ENCODE measurements around the gene HSD17B2.
A peak's percentile ranks its signal among the peaks of the same experiment; 100 is the strongest.

The HSD17B2 gene

DNA sequence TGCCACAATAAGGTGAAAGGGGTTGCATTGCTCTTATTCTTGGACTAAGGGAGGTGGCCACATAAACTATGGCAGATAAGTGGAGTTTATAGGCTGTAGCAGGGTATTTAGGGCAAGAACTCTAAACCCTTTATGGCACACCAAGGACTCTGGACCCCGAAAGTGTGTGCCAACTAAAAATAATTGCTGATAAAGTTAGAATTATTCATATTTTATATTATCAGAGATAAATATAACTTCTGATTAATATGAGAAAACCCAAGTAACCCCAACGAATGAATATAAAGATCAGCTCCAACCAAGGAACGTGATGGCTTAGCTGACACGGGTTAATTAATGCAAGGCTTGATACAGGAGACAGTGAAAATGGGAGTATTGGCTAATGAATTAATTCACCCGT lies 15.0 kb upstream of the HSD17B2 start:
- no peak for DNase-seq

DNA sequence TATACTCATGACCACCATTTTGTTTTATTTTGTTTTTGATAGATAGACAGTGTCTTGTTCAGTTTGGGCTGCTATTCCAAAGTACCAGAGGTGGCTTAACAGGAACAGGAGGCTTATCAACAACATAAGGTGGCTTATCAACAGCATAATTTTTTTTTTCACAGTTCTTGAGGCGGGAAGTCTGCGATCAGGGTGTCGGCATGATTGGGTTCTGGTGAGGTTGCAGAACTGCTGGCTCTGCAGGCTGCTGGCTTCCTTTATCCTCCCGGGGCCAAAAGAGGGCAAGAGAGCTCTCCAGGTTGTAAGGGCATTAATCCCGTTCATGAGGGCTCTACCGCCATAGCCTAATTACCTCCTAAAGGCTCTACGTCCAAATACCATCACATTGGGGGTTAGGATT lies 11.8 kb upstream of the HSD17B2 start:
- DNase-seq = no peak

DNA sequence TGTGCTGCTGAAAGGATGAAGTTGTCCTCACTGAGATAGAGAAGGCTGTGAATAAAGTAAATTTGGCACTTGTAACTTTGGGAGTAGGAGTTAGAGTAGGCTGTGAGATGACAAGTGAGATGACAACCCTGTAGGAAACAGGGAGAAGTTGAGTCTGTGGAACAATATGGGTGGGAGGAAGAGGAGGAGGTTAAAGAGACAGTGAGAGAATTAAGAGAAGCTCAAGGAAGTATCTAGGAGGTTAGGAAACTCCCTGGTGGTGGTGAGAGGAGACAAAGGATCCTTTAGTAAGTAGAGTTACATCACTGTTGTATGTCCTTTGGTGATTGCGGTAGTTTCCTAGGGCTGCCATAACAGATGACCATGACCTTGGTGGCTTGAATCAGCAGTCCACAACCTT lies 10.7 kb upstream of the HSD17B2 start:
- no peak for DNase-seq

DNA sequence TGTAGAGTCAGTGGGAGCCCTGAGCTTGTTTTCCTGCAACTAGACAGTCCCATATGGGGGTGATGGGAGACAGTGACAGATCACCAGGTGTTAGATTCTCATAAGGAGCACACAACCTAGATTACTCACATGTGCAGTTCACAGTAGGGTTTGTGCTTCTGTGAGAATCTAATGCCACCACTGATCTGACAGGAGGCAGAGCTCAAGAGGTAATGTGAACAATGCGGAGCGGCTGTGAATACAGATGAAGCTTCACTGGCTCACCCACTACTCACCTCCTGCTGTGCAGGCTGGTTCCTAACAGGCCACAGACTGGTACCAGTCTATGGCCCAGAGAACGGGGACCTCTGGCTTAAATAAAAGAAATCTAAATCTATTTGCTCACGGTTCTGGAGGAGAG lies 10.2 kb upstream of the HSD17B2 start:
- no peak for DNase-seq

DNA sequence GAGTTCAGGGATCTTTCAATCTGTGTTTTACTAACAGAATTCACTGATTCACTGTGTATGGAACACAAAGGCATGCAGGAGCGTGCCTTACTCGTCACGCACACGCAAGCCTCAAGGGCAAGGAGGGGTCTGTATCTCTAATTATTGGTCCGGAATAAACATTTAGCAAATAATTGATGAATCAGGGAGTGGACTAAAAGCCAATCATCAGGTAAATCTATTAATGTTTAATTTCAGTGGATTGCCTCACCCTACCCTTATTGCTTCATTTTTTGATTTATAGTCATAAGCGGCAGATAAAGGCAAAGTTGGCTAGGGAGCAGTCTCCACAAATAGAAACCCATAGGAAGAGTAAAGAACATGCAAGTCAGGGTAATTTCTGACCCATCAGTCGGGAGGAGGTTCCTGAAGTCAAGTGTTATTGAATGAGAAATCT lies 7.4 kb upstream of the HSD17B2 start:
- DNase-seq = no peak

DNA sequence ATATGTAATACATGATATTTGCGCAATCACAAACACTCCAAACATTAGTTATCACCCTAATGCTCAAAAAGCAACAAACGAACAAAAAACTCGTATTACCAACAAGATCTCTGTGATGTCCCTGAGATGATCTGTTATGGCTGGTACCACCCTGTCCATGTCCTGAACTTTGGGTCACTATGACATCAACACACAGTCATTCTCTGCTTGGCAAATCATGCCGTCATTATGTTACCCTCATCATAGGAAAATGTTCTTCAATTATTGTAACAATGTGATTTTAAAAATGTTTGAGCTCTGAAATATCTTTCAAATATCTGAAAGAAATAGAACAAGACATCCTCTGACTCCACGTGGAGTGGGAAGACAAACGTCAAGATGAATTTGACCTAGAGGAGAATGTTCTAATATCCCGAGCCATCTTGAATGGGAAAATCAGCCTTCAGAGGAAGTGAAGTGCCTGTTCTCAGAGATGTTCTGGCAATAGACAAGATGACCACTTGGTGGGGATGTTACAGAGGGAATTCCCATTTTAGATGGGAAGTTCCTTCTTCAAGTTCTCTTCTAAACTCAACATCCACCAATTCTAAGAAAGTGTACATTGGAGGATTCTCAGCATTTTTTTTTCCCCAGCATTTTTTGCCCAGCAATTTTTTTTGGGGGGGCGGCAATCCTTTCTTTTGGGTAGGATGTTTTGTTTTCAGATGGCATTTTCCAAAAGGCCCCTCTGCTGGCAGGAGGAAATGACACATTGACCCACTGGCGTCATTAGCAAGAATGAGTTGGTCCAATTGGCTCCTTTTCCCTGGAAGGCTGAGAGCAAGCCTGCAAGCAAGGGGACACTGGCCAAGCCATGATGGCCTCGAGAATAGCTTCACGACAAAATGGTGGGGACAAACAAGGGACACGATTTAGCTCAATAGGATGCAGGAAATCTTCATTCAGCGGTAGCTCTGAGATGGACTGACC lies 3.7 kb upstream of the HSD17B2 start:
- peak; percentile 27 for DNase-seq

DNA sequence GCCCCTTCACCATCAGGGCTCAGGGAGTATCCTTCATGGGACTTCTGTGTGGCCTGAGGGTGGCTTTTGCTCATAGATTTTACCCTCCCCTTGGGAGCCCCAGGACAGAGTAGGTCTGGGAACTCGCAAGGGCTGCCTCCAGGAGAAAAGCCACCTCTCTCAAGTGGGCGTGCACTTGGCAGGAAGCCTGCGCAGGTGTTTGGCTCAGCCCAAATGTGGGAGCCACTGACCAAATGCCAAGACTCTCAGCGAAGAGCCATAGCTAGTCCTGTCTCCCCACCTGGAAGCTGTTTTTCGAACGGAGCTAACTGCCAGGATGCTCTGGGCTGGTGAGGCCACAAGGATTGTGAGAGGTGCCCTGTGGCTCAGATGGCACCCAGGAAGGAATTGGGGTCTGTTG lies 2.0 kb upstream of the HSD17B2 start:
- DNase-seq = no peak

DNA sequence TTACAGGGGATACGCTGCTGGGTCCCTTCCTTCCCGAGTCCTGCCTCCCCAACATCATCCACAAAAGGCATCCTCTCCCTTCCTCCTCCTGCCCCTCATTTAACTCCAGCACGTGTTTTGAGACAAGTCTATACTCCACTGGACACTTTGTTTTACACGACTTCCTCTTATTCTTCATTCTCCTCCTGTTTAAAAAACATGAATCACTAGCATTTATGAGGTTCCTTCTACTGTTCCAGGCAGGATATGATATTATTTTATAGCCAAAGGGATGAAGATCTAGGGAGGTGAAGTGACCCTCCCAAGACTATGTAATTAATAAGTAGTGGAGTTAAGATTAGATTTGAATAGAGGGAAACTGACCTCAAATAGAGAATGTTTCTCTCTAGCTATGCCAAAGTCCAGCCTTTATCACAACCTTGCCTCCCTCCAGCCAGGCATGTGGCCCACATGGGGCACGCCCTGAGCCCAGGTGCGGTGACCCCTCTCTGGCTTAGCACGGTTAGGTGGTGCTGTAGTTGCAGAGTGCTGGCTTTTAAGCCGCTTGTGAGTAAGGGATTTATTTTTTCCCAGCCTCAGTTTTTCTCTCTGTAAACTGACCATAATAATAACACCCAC lies 1.3 kb upstream of the HSD17B2 start:
- DNase-seq = no peak

DNA sequence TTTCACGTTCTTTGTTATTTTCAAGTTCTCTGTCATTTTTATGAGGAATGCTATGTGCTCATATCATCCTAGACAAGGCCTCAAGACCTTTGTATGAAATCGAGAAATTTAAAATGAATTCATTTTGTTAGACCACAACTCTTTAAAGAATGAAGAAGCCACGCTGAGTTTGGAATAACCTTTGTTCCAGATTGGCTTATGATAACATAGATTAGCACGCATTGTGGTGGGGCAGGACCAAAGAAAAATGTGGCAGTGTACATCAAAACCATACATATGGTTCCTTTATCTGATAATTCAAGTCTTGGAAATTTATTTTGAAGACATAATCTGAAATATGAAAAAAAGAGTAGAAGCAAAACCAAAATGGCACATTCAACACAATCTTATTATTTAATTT lies 2.2 kb downstream of the HSD17B2 start:
- DNase-seq = no peak

DNA sequence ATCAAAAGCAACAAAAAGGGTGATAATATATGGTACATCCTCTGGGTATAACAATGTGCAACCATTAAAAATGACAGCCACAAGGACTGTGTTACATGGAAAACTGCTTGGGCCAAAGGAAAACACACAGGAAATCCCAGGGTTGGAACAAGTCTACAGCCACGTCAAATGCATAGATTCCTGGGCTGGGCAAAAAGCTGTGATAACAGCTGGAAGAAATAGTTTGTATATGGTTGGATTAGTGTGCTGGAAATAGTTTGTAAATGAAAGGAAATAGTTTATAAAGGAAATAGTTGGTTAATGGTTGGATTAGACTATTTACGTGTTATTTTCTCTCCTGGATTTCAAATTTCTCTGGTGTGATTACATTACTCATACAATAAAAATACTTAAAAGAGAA lies 2.6 kb downstream of the HSD17B2 start:
- no peak for DNase-seq

DNA sequence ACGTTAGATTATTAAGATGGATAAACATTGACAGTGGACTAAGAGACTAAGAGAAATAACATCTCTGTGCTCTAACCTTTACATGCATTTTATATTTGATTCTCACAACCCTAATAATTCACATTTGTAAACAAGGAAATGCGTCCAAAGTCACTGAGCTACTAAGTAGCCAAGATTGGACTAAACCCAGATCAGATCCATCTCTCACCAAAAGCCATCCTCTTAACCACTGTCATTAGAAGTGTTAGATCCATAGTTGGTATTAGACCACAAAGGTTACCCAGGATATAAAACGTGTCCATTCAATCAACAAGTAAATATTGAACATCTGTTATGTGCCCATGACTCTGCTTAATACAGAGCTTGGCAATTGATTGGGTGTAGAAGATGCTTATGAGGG lies 5.2 kb downstream of the HSD17B2 start:
- DNase-seq = no peak

DNA sequence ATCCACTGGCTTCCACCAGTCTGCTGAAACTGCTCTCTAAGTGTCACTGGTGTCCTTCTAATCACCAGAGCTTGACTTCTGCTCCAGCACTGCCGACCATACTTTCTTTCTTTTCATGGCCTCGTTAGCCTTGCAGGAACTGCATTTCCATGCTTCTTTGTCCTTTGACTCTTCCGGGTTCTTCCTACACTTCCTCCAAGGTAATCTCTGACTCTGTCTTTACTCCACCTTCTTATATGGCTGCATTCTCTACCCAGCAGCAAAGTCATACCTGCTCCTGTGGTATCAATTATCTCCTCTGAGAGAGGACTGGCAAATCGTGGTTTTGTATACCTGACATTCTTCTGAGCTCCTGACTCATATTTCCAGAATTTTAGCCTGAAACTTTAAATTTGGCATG lies 6.5 kb downstream of the HSD17B2 start:
- DNase-seq = no peak

DNA sequence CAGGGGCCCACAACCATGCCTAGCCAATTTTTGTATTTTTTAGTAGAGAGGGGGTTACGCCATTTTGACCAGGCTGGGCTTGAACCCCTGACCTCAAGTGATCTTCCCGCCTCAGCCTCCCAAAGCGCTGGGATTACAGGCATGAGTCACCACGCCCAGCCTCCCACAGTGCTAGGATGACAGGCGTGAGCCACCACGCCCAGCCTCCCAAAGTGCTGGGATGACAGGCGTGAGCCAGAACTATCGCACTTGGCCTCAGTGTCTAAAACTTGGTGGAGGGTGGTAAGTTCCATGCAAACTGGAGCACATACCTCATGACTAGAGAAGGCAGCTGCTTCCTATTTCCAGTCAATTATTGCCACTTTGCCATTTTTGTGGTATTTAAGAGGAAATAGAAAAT lies 7.1 kb downstream of the HSD17B2 start:
- no peak for DNase-seq

DNA sequence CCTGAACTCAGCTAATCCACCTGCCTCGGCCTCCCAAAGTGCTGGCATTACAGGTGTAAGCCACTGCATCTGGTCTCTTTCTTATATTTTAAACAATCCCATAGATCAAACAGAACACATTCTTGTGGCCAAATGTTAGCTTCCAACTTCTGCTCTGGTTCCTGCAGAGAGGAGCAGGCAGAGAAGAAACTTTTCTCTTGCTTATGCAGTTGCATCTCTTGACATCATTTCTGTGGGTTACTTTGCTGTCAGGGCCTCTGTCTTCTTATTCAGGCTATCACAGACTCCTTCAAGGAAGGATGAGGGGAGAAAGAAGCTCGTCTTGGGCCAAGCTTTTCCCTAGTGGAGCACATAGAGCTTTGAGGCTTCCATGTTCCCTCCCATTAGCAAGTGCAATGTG lies 7.8 kb downstream of the HSD17B2 start:
- DNase-seq = no peak

DNA sequence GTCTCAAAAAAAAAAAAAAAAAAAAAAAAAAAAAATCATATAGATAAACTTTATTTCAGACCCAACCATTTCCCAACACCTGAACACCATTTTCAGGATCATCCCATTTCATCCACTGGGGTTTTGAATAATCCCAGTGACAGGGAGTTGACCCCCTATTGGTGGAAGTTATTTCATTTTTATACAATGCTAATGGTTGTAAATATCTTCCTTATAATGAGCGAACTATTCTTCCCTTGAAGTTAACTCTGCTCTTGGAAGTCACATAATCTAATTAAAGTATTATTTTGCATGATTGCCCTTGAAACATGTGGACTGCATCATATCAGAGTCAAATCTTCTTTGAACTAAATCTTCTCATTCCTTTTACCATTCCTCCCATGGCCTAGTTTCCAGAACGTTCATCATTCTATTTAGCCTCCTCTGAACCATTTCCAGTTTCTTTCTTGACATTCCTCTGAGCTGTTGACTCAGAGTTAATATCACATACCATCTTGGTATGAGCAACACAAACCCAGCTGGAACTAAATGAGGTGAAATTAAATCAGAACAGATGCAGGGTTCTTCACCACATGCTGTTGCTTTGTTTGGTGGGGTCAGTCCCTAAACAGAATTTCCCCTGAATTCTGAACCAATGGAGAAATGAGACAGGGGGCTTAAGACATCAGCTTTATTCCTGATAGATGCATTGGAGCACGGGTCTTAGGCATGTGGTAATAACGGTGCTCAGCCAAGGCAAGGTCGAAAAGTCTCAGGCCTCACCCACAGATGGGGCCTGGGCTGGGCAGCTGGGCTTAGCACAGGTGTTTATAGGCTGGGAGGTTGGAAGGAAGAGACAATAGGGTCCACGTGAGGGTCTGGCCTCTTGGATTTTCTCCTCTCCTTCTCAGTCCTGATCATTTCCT lies 8.9 kb downstream of the HSD17B2 start:
- DNase-seq = no peak

DNA sequence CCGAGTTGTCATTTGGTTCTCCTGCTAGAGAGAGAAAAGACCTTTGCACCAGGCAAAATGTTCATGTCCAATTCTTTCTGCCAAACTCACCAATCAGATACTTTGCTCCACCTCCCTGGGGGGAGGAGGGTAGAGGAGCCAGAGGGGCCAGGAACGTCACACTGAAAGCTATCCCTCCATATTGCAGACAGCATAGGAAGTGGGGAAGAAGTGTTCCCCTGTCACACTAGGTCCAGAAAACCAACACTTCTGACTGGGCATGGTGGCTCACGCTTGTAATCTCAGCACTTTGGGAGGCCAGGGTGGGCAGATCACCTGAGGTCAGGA lies 9.5 kb downstream of the HSD17B2 start:
- DNase-seq = no peak

DNA sequence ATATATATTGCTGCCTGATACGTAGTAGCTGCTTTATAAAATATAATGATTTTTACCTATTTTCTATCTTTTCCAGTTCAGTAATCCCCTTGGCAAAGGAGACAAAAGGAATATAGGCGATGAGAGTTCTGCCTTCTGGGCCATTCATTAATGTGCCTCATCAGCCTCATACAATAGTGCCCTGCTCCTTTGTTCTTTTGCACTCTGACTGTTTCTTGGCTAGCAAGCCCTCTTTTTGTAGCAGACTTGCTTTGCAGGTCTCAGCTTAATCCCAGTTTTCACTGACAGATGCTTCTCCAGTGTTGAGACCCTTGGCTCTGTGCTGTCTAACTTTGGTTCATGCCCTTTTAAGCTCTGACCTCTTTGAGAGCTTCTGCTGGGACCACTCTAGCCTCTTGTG lies 10.4 kb downstream of the HSD17B2 start:
- DNase-seq = no peak

DNA sequence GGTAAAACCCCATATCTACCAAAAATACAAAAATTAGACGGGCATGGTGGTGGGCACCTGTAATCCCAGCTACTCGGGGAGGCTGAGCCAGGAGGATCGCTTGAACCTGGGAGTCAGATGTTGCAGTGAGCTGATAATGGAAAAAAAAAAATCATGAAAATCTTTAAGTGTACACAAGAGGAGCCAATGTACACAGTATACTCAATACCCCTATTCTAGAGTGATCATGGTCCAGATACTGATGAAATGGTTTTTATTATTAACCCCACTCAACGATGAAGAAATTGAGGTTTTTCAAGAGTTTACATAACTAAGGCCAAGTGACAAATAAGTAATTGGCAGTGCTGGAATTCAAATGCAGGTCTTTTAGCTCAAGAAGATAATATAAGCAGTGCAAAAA lies 11.5 kb downstream of the HSD17B2 start:
- no peak for DNase-seq

DNA sequence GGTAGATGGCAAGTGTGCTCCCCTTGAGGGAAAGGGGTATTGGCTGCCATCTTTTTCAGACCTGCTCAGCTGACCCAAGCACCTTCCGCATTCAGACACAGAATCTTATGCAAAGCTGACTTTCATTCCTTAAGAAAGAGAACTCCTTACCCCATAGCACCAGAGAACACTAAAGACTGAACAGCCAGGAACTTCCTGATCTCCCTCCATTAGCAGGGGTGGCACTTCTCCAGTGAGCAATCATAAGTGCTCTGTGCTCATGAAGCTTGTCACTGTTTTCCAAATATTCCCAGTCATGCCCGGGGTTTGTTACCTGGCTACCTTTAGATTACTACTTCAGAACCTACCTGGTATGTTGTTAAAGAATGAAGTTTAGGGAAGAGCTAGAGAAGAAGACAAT lies 11.9 kb downstream of the HSD17B2 start:
- no peak for DNase-seq

DNA sequence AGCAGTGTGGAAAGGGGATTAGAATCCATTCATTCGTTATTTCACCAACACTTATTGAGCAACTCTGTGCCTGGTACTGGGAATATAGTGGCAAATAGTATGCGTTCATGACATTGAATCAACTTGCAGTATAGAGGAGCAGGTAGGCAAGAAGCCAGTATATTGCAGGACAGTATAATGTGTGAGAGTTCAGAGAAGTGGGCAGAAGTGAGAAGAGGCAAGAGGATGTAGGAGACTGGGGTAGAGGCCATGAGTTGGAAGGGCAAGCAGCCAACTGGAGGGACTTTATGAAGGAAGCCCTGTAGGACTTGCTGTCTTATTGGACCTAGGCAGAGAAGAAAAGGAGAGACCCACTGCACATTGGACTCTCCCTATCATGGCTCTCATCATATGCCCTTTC lies 12.3 kb downstream of the HSD17B2 start:
- DNase-seq = no peak

DNA sequence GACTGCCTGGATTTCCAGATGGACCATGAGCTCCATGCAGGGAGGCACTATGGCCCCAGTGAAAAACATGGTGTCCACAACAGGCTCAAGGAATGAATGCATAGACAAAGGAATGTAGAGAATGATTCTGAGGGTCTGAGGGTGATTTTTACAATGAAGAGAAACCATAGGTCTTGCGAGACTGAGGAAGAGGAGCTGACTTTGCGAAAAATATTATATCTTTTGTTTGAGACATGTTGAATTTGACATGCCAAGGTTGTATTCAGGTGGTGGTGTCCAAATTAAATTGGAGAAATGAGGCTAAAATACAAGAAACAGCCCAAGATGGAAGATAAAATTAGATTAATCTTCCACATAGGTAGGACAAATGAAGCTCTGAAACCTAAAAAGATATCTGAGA lies 12.7 kb downstream of the HSD17B2 start:
- no peak for DNase-seq

DNA sequence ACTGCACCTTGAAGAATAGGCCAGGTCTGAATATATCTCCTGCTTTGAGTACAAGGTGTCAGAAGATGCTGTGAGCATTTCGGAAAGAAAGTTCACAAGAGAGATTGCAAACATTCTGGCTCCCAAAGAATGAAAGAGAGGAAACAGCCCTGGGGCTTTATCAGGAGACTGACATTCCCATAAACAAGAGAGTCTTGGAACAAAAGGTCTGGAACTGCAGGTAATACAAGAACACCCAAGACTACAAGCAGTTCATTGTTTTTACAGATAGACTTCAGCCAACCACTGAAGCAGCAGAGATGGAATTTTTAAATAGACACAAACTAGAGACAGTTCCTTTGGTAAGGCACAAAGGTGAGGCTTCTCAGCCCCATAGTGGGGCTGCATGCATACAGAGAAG lies 14.4 kb downstream of the HSD17B2 start:
- DNase-seq = no peak

DNA sequence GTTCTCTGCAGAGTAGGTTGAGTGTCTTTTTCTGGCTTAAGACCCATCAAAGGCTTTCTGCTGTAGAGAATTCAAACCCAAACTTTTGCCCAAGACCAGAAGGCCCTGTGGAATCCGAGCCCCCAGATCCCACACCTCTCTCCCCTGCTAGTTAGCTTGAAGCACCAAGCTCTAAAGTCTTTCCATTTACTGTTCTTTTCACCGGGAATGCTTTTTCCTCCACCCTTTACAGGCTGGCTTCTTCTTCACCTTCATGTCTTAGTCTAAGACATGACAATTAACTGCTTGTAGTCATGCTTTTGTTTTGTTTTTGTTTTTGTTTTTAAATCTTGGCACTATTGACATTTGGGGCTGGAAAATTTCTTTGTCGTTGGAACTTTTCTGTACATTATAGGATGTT lies 15.5 kb downstream of the HSD17B2 start:
- no peak for DNase-seq

DNA sequence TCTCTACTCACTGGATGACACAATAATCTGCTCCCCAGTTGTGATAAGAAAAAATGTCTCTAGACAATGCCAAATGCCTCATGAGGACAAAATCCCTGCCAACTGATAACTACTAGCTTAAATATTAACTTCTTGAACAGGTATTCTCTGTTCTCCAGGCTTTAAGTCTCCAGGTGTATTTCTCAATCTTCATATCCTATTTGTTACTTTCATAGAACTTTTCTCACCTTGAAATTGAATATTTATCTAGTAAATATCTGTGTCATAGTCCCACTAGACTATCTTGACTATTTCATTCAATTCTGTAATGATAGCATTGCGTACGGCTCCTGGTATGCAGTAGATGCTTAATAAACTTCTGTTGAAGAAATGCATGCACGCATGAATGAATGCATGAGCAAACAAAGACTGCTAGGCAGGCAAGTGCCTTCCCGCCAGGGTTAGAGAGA lies 15.9 kb downstream of the HSD17B2 start:
- DNase-seq = no peak
